Colonic mucosa (tissue), 4 donors: Measurements from ENCODE around the gene TGM2. TPM values are rescaled to one million over a fixed set of nuclear protein-coding genes. Genes with fewer than 3 reads are reported as not detected.

Source experiments
- DNase-seq: peaks from one replicate; pipeline ENCODE4 v3.0.0-alpha.2; 2020
- H3K27ac ChIP-seq: fragments of 200-600 bp; one replicate; pipeline ENCODE4 v1.8.0; 2021
- H3K27me3 ChIP-seq: fragments of 200-600 bp; one replicate; pipeline ENCODE4 v1.8.0; 2021
- H3K36me3 ChIP-seq: fragments of 200-600 bp; one replicate; pipeline ENCODE4 v1.8.0; 2021
- H3K4me1 ChIP-seq: fragments of 200-600 bp; one replicate; pipeline ENCODE4 v1.8.0; 2021; ENCODE audit warnings: mild to moderate bottlenecking
- H3K4me3 ChIP-seq: fragments of 200-600 bp; one replicate; pipeline ENCODE4 v1.8.0; 2021
- H3K9ac ChIP-seq, 2 donors: one replicate each; pipeline ENCODE4 v1.7.0; 2013; ENCODE audit warnings: control low read depth in 2 of 2, low read depth in 2 of 2, low read length in 2 of 2
- H3K9me3 ChIP-seq: fragments of 200-600 bp; one replicate; pipeline ENCODE4 v1.8.0; 2021
- intact Hi-C: fragments of 100-400 bp; cut with DNase I; formaldehyde crosslinking; loops from one replicate; pipeline ENCODE4 v1.14.1; 2022
- total RNA-seq, 2 donors: library from RNA; stranded (reverse); fragmentation: NEBNext Ultra II Directional in 1 of 2; extraction: Animal tissue kit (Norgen Biotek cat#: 25700) in 1 of 2; gene quantifications; one replicate each; pipeline ENCODE4 v1.2.1, GENCODE V29; 2021
- TF ChIP-seq, protein P1 (sequence below): fragments of 200-600 bp; IDR thresholded peaks from one replicate; pipeline ENCODE4 v1.8.0; 2022; ENCODE audit warnings: antibody characterized with exemption, mild to moderate bottlenecking
- donor health status: healthy.
- donor health status: DM: no; HTN: no; CAD: no.
- donor health status: DM: no; HTN: no; CAD: no.

The TGM2 gene
- total RNA-seq, 2 donors from 2014 or later: 14.5 to 32.8 TPM

DNA sequence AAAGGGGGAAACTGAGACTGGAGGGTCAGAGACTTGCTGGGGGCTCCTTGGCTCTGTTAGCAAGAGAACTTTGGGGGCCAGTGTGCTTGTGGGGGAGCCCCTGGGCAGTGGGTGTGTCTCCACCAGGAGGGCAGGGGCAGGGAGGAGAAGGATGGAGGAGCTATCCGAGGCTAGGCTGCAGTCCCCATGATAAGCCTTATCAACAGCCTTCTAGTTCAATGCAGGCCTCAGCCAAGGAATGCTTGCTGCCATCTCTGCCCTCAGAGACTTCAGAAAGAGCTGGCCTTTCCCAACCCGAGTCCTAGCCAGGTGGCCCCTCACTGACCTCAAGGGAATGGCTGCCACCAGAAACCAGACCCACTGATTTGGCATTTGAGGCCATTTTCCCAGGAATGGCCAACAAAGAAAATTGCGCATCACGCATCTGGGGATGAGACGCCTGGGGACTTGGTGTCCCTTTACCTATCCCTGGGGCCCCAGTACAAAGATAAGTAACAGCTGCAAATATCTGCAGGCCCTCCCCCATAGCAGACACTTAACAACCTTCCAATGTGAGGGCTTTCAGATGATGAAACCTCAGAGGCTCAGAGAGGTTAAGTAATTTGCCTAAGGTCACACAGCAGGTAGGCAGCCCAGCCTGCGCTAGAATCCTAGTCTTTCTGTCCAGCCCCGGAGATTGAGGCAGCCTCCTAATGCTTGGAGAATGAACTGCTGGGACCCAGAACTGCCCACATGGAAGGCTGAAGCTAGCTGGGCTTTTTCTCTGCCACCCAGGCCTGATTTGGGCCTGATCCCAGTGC lies 4.9 kb downstream of the TGM2 start:
- no peak for DNase-seq
- no peak overlapping the region for H3K27ac ChIP-seq
- no peak overlapping the region for H3K9ac ChIP-seq
- no peaks in the 10 kb centered on the region for H3K36me3 ChIP-seq
- no peak overlapping the region for H3K4me3 ChIP-seq
- intact Hi-C loops: no loop called here
- TF ChIP-seq, protein P1, sequence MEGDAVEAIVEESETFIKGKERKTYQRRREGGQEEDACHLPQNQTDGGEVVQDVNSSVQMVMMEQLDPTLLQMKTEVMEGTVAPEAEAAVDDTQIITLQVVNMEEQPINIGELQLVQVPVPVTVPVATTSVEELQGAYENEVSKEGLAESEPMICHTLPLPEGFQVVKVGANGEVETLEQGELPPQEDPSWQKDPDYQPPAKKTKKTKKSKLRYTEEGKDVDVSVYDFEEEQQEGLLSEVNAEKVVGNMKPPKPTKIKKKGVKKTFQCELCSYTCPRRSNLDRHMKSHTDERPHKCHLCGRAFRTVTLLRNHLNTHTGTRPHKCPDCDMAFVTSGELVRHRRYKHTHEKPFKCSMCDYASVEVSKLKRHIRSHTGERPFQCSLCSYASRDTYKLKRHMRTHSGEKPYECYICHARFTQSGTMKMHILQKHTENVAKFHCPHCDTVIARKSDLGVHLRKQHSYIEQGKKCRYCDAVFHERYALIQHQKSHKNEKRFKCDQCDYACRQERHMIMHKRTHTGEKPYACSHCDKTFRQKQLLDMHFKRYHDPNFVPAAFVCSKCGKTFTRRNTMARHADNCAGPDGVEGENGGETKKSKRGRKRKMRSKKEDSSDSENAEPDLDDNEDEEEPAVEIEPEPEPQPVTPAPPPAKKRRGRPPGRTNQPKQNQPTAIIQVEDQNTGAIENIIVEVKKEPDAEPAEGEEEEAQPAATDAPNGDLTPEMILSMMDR: no peak
- H3K9me3 ChIP-seq: no peaks in the 10 kb centered on the region
- H3K27me3 ChIP-seq: no peaks in the 10 kb centered on the region
- H3K4me1 ChIP-seq: no peaks in the 10 kb centered on the region

DNA sequence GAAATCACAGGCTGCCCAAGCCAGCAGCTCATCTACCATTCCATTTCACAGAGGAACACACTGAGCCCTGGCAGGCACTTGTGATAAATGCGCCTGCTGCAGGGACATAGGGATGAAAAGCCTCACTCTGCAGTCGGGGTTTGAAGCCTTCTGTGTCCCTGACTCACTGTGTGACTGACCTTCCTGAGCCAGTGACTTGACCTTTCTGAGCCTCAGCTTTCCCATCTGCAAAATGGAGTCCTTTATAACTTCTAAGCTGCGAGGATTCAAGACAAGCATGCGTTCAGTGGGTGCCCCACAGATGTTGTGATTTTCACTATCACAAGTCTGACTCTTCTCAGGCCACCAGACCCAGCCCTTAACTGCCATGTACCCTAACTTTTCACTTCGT lies 5.5 kb downstream of the TGM2 start:
- intact Hi-C loops: no loop called here
- no peaks in the 10 kb centered on the region for H3K4me1 ChIP-seq
- no peak overlapping the region for H3K4me3 ChIP-seq
- H3K27ac ChIP-seq: no peak overlapping the region
- H3K9me3 ChIP-seq: no peaks in the 10 kb centered on the region
- no peak for DNase-seq
- H3K9ac ChIP-seq: no peak overlapping the region
- no peaks in the 10 kb centered on the region for H3K27me3 ChIP-seq
- H3K36me3 ChIP-seq: no peaks in the 10 kb centered on the region
- TF ChIP-seq, protein P1: no peak

DNA sequence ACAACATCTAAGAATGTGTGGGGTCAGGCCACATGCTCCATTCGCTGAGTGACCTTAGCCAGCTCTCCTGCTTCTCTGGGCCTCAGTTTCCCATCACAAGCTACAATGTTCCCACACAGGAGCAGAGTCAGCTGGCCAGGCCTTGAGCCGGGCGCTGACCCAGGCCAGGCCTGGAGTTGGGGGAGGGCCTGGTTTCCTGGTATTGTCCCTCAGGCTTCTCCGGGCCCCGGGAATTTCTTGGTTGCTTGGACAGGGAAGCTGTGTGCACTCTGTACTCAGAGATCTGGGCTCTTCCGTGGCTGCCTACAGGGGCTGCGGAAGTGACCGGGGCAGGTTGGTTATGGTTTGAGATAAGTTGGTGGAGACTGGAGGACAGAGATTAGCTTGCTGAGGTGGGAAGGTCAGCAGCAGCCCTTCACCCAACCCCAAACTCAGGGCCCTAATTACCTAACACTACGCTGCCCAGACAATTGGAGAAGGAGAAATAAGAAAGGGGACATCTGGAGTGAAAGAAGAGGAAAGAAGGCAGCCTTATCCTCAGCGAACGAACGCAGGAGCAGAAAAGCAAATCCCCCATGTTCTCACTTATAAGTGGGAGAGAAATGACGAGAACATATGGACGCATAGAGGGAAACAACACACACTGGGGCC lies 6.2 kb downstream of the TGM2 start:
- intact Hi-C loops: no loop called here
- TF ChIP-seq, protein P1: no peak
- Histone ChIP-seq H3K9ac (no peak overlapping the region), H3K36me3 (no peaks in the 10 kb centered on the region), H3K27ac (no peak overlapping the region), H3K4me3 (no peak overlapping the region), H3K27me3 (no peaks in the 10 kb centered on the region), H3K4me1 (no peaks in the 10 kb centered on the region), H3K9me3 (no peaks in the 10 kb centered on the region)
- no peak for DNase-seq

DNA sequence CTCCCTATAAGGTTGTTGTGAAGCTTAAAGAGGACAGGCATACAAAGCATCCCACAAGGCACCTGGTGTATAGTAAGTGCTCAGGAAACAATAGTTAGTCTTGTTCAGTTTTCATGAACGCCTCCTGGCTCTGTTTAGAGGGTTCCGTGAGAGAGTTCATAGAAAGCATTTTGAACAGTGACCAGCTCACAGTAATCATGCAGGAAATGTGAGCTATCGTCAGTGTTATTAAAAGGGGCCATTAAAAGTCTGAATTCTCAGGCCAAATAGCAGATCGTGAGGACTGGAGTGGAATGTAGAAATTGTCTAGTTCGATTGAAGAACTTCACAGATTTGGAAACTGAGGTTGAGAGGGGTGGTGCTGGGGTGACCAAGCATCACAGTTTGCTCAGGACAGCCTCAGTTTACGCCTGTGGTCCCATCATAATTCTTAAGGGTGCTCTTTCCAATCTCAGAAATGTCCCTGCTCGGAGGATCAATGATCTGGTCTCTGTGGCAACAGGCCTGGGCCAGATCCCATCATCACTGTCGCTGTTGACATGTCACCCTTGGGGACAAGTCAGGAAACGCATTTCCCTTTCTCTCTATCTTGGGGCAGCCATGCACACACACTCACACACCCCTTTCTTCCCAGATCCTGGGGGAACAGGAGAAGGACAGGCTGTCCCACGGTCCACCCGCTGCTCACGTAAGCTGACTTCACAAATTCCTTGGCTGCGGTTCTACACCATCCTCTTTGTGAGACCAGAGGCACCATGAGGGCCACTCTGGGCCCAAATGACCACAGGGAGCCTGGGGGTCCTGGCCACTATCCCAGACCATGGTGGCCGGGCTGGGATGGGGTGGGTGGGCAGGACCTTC lies 7.2 kb downstream of the TGM2 start:
- peaks cover 3% of the 10 kb centered on the region for H3K4me1 ChIP-seq
- H3K4me3 ChIP-seq: no peak overlapping the region
- H3K9ac ChIP-seq: no peak overlapping the region
- H3K9me3 ChIP-seq: no peaks in the 10 kb centered on the region
- H3K27ac ChIP-seq: no peak overlapping the region
- H3K36me3 ChIP-seq: no peaks in the 10 kb centered on the region
- intact Hi-C loops: no loop called here
- DNase-seq: no peak
- TF ChIP-seq, protein P1: no peak
- H3K27me3 ChIP-seq: no peaks in the 10 kb centered on the region

DNA sequence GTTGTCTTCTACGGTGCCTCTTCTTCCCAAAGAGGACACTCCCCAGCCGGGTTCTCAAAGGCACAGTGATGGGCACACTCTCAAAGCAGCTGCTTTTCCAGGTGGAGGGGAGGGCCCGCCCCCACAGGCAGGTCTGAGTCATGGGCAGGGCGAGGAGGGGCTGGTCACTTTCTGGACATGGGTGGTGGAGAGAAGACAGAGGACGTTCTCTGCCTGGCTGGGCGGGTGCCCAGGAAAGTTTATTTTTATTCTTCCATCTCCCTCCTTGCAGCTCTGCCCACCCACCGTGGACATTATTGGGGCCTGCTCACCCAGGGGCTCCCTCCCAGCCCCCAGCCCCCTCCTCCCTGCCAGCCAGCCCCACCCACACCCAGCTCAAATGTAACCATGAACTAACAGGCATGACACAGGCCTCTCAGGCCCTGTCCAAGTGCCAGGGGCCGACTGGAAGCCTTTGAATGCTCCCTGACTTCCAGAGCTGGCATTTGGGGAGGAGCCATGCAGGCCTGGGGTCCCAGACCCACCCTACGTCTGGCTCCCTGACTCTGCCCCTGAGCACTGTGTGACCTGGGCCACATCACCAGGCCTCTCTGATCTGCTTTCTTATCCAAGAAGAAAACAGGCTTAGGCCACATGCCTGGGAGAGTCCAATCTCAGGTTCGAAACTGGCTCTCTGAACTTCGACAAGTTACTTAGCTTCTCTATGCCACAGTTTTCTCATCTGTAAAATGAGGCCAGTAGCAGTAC lies 8.0 kb downstream of the TGM2 start:
- Histone ChIP-seq H3K9ac (no peak overlapping the region), H3K36me3 (no peaks in the 10 kb centered on the region), H3K9me3 (no peaks in the 10 kb centered on the region), H3K27me3 (no peaks in the 10 kb centered on the region), H3K4me1 (peaks cover 9% of the 10 kb centered on the region), H3K4me3 (no peak overlapping the region), H3K27ac (no peak overlapping the region)
- intact Hi-C loops: no loop called here
- TF ChIP-seq, protein P1: no peak
- no peak for DNase-seq
